Body of pancreas (tissue), 4 donors: ENCODE data around the gene LRRC23.

ENCODE experiments used
- CTCF ChIP-seq, 7 experiments: fragments of 450-650 bp in 4 of 7; fragments of 200-600 bp in 3 of 7; sonication (generic) in 3 of 7; IDR thresholded peaks; one replicate each; pipeline ENCODE4 v1.5.1; 2016 to 2019; ENCODE audit warnings: antibody characterized with exemption in 7 of 7
- POLR2A ChIP-seq, 3 donors: fragments of 450-650 bp; IDR thresholded peaks; one replicate each; pipeline ENCODE4 v1.6.1; 2016; ENCODE audit warnings: antibody characterized with exemption in 3 of 3, mild to moderate bottlenecking in 2 of 3

GRCh38 chr12:6950401-6950801 lies 45.8 kb downstream of the LRRC23 start:
- TF ChIP-seq POLR2A (IDR thresholded peaks at IDR 0.05) (no peak), CTCF (IDR thresholded peaks at IDR 0.05) (no peak)
